PC-9 (cell line): ENCODE measurements around the gene BLOC1S1. TPM values are rescaled to one million over a fixed set of nuclear protein-coding genes. Genes with fewer than 3 reads are reported as not detected.

ENCODE experiments used
- BruUV-seq: library from RNA; stranded (reverse); fragments of 400-500 nt; replicated peaks from 2 replicates; lab custom pipeline; 2021; lab: Mats Ljungman, UMichigan
- CTCF ChIA-PET: fragments of 300-600 bp; sonication (Branson Sonifier 250); formaldehyde crosslinking; loops from one replicate; lab custom pipeline; 2022; ENCODE audit warnings: antibody characterized with exemption; lab: Charles Lee
- POLR2A ChIA-PET: fragments of 300-600 bp; sonication (Branson Sonifier 250); formaldehyde crosslinking; loops from one replicate; lab custom pipeline; 2022; ENCODE audit warnings: antibody characterized with exemption; ENCODE audit not compliant: unreplicated experiment; lab: Charles Lee
- DNase-seq, 2 experiments: peaks; one replicate each; pipeline versions ENCODE4 v3.0.0 to v3.0.0-alpha.2; 2015 to 2022; ENCODE audit warnings: mixed read lengths in 1 of 2
- H2AFZ ChIP-seq: fragments of 200-600 bp; sonication (generic); 2 replicates; pipeline ENCODE4 v1.8.1; 2017; ENCODE audit warnings: antibody characterized with exemption
- H3F3A ChIP-seq: fragments of 200-600 bp; sonication (generic); 2 replicates; pipeline ENCODE4 v1.8.1; 2017; ENCODE audit warnings: antibody characterized with exemption, mild to moderate bottlenecking, low read depth; ENCODE audit not compliant: insufficient read depth
- H3K27ac ChIP-seq: fragments of 200-600 bp; sonication (generic); 2 replicates; pipeline ENCODE4 v1.6.1; 2016; ENCODE audit warnings: mixed run types
- H3K27me3 ChIP-seq: fragments of 200-600 bp; sonication (generic); 2 replicates; pipeline ENCODE4 v1.6.1; 2016; ENCODE audit warnings: low read depth, mixed run types; ENCODE audit not compliant: insufficient read depth
- H3K36me3 ChIP-seq: fragments of 200-600 bp; sonication (generic); 2 replicates; pipeline ENCODE4 v1.6.1; 2016; ENCODE audit warnings: low read depth, mixed run types
- H3K4me1 ChIP-seq: fragments of 200-600 bp; sonication (generic); replicated peaks from 2 replicates; pipeline ENCODE4 v1.6.1; 2016; ENCODE audit warnings: mixed run types; ENCODE audit not compliant: insufficient read depth
- H3K4me2 ChIP-seq: fragments of 200-600 bp; sonication (generic); 2 replicates; pipeline ENCODE4 v1.6.1; 2017; ENCODE audit warnings: mixed run types
- H3K4me3 ChIP-seq: fragments of 200-600 bp; sonication (generic); 2 replicates; pipeline ENCODE4 v1.6.1; 2016; ENCODE audit warnings: mixed run types
- H3K79me2 ChIP-seq: fragments of 200-600 bp; sonication (generic); 2 replicates; pipeline ENCODE4 v1.6.1; 2017; ENCODE audit warnings: low read depth, mixed run types
- H3K9me2 ChIP-seq: fragments of 200-600 bp; sonication (generic); 2 replicates; pipeline ENCODE4 v1.8.1; 2017; ENCODE audit warnings: mild to moderate bottlenecking; ENCODE audit not compliant: insufficient read depth
- H3K9me3 ChIP-seq: fragments of 200-600 bp; sonication (generic); 2 replicates; pipeline ENCODE4 v1.8.1; 2016; ENCODE audit warnings: low read depth; ENCODE audit not compliant: insufficient read depth
- H4K20me1 ChIP-seq: fragments of 200-600 bp; sonication (generic); 2 replicates; pipeline ENCODE4 v1.8.1; 2017; ENCODE audit not compliant: insufficient read depth
- EZH2 ChIP-seq: fragments of 200-600 bp; sonication (generic); IDR thresholded peaks from 2 replicates; pipeline ENCODE4 v1.8.0; 2017; ENCODE audit warnings: antibody characterized with exemption, low read depth
- intact Hi-C: fragments of 100-400 bp; cut with micrococcal nuclease; formaldehyde crosslinking; loops from one replicate; pipeline ENCODE4 v1.10.0; 2022; ENCODE audit not compliant: unreplicated experiment
- total RNA-seq: library from RNA; stranded (reverse); gene quantifications from 2 replicates; pipeline ENCODE4 v1.2.3, GENCODE V29; 2021
- TF ChIP-seq, protein P1 (sequence below): fragments of 200-600 bp; sonication (generic); conservative IDR thresholded peaks from 2 replicates; pipeline ENCODE4 v1.6.1; 2017; ENCODE audit warnings: mixed run types, antibody characterized with exemption, mild to moderate bottlenecking, moderate library complexity

The BLOC1S1 gene
- total RNA-seq, 1 experiment from 2014 or later = 81.1 TPM

DNA sequence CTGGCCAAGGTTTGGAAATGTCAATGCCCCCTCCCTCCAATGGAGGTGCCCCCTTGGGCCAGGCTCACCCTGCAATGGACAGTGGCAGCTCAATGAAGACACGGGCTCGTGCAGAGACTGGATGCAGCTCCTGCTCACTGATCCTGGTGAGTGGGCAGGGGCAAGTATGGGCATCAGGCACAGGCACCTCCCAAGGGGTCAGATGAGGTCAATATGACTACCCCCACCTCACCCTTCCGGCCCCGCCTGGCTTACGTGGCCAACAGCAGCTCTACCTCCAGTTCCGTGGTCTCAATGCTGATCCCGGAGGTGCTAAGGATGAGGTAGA lies 21.7 kb upstream of the BLOC1S1 start:
- BruUV-seq = no TSS peak
- TF ChIP-seq, protein P1, sequence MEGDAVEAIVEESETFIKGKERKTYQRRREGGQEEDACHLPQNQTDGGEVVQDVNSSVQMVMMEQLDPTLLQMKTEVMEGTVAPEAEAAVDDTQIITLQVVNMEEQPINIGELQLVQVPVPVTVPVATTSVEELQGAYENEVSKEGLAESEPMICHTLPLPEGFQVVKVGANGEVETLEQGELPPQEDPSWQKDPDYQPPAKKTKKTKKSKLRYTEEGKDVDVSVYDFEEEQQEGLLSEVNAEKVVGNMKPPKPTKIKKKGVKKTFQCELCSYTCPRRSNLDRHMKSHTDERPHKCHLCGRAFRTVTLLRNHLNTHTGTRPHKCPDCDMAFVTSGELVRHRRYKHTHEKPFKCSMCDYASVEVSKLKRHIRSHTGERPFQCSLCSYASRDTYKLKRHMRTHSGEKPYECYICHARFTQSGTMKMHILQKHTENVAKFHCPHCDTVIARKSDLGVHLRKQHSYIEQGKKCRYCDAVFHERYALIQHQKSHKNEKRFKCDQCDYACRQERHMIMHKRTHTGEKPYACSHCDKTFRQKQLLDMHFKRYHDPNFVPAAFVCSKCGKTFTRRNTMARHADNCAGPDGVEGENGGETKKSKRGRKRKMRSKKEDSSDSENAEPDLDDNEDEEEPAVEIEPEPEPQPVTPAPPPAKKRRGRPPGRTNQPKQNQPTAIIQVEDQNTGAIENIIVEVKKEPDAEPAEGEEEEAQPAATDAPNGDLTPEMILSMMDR = no peak
- no peak for TF ChIP-seq EZH2
- Histone ChIP-seq H3K79me2 (no peaks in the 10 kb centered on the region), H3K36me3 (no peaks in the 10 kb centered on the region), H3K4me3 (no peak overlapping the region), H3K9me3 (no peaks in the 10 kb centered on the region), H3K27me3 (peaks cover 39% of the 10 kb centered on the region), H3K4me2 (no peak overlapping the region), H3K4me1 (no peaks in the 10 kb centered on the region), H2AFZ (no peak overlapping the region), H3F3A (no peaks in the 10 kb centered on the region), H3K9me2 (no peaks in the 10 kb centered on the region), H3K27ac (no peak overlapping the region), H4K20me1 (no peaks in the 10 kb centered on the region)
- ChIA-PET POLR2A (no interaction called here), CTCF (no interaction called here)
- intact Hi-C loops = no loop called here
- DNase-seq = no peak

DNA sequence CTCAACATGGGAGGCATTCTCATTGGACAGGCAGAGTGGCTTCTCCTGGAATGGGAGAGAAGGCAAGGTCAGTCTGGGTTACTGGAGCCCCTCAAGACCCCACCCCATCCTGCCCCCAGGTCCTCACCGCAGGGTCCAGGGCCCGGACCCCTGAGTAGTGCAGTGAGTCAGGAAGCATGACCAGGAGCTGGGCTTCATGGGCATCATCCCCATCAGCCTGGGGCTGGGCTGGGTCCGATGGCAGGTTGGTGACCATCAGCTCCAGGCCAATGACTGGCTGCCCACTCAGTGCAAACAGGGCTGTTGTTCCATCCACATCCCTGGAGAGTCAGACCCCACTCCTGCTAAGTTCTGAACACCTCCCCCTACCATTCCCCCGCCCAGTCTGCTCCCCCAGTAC lies 21.2 kb upstream of the BLOC1S1 start:
- Histone ChIP-seq H4K20me1 (no peaks in the 10 kb centered on the region), H3K9me3 (no peaks in the 10 kb centered on the region), H3K4me1 (no peaks in the 10 kb centered on the region), H3K4me3 (no peak overlapping the region), H3K27ac (no peak overlapping the region), H3K9me2 (no peaks in the 10 kb centered on the region), H3K27me3 (peaks cover 41% of the 10 kb centered on the region), H3K36me3 (no peaks in the 10 kb centered on the region), H2AFZ (no peak overlapping the region), H3K4me2 (no peak overlapping the region), H3F3A (no peaks in the 10 kb centered on the region), H3K79me2 (no peaks in the 10 kb centered on the region)
- ChIA-PET CTCF (no interaction called here), POLR2A (no interaction called here)
- no peak for TF ChIP-seq EZH2
- TF ChIP-seq, protein P1 = no peak
- intact Hi-C loops = no loop called here
- no peak for DNase-seq
- BruUV-seq = no TSS peak

DNA sequence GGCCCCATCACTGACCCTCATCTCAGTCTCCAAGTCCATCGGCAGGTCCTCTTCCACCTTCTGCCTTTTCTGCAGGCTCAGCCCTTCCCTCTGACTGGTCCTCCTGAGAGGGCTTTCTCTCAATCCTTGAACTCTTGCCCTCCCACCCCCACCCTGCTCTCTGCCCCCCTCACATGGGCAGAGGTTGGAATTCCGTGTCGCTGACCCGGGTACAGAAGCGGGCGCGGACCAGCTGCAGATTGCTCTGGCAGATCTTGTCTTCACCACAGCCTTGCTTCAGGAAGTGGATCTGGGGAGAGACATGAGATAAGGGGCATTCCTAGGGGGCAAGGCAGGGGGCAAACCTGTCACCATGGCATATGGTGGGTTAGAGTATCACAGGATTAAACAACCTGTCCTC lies 20.5 kb upstream of the BLOC1S1 start:
- no peaks in the 10 kb centered on the region for H3K9me2 ChIP-seq
- H3K79me2 ChIP-seq = no peaks in the 10 kb centered on the region
- no TSS peak for BruUV-seq
- peaks cover 44% of the 10 kb centered on the region for H3K27me3 ChIP-seq
- no peak overlapping the region for H3K4me2 ChIP-seq
- no peaks in the 10 kb centered on the region for H3K9me3 ChIP-seq
- POLR2A ChIA-PET = no interaction called here
- H2AFZ ChIP-seq = no peak overlapping the region
- H4K20me1 ChIP-seq = no peaks in the 10 kb centered on the region
- no peak overlapping the region for H3K4me3 ChIP-seq
- intact Hi-C loops = no loop called here
- H3F3A ChIP-seq = no peaks in the 10 kb centered on the region
- CTCF ChIA-PET = no interaction called here
- TF ChIP-seq, protein P1 = no peak
- no peak for TF ChIP-seq EZH2
- no peak overlapping the region for H3K27ac ChIP-seq
- no peak for DNase-seq
- no peaks in the 10 kb centered on the region for H3K4me1 ChIP-seq
- no peaks in the 10 kb centered on the region for H3K36me3 ChIP-seq
